Motor neuron (in vitro differentiated cells): ENCODE measurements around the gene MMP14. TPM values are rescaled to one million over a fixed set of nuclear protein-coding genes. Genes with fewer than 3 reads are reported as not detected.

Experiments used
- ATAC-seq, 8 experiments: fragments of 200-7000 bp; cut with Tn5 transposase; replicated peaks in 6 of 8; 2 replicates each; pipeline ENCODE4 v1.8.0; 2021; ENCODE audit warnings: mild to moderate bottlenecking in 8 of 8, moderate library complexity in 8 of 8
- H3K27ac ChIP-seq, 2 donors: fragments of 250-450 bp; sonication (Bioruptor Pico); 2 replicates each; pipeline ENCODE4 v1.9.0; 2021; ENCODE audit warnings: antibody characterized with exemption in 2 of 2, mild to moderate bottlenecking in 2 of 2, moderate library complexity in 1 of 2
- H3K4me1 ChIP-seq, 2 donors: fragments of 250-450 bp; sonication (Bioruptor Pico); replicated peaks in 1 of 2; 2 replicates each; pipeline ENCODE4 v1.6.1; 2021; ENCODE audit warnings: antibody characterized with exemption in 2 of 2, mild to moderate bottlenecking in 2 of 2, moderate library complexity in 1 of 2
- H3K4me3 ChIP-seq, 5 donors: fragments of 250-450 bp; sonication (Bioruptor Pico); 2 replicates each; pipeline ENCODE4 v1.9.0; 2021; ENCODE audit warnings: antibody characterized with exemption in 5 of 5, mild to moderate bottlenecking in 5 of 5, moderate library complexity in 4 of 5
- WGBS, 10 experiments: fragments of 450-650 bp; shearing (Covaris generic); methylation state at CpG; one replicate each; pipeline ENCODE4 v1.0.0; 2022; 5-methylcytosine and 5-hydroxymethylcytosine counted together
- in situ Hi-C, 9 experiments: fragments of 400-800 bp; cut with MboI; loops; one replicate each; pipeline ENCODE4 v1.15.0; 2021; ENCODE audit warnings: low sequenced_read_pairs in 9 of 9, low pct_unique_long_range_greater_than_20kb in 2 of 9; ENCODE audit not compliant: unreplicated experiment in 9 of 9
- total RNA-seq, 8 experiments: library from RNA; unstranded; fragments of 300-600 nt; gene quantifications; 2 replicates each; pipeline versions ENCODE4 v1.2.3 to v1.2.4, GENCODE V29; 2022

The MMP14 gene
- total RNA-seq, 8 experiments from 2014 or later: 0.35 to 290 (median 3.3) TPM

DNA sequence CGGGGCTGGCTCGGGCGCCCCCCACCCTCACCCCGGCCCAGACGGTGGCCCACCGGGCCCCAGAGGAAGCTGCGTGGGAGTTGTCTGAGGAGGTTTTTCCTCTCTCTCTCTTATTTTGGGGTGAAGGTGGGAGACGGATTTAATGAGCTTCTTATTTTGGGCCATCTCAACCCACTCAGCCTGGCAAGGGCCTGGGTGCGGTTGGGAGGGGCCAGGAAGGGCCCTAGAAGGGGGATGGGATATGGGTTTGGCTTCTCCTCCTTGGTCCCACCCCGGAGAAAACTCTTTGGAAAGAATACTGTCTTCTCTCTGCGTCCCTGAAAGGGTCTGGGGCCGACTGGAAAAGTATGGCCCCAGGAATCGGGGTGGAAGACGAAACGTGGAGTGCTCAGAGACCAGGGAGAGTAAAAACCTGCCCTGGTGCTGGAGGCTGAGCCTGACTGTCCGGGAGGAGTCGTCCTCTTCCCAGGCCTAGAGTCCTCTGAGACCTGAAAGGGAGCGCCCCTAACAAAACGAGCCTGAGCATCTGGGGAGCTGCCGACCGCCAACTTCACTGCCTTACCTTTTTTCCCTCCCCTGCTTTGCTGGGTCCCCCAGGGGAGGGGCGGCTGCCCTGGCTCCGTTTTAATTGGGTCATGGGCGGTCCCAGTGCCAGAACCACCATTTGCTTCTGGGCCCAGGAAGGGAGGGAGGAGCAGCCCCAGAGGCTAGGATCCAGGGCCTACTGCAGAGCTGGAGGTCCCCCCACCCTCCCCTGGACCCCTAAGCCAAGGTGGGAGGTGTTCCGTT is 1.6 kb downstream of the MMP14 start:
- Histone ChIP-seq H3K27ac (no peak overlapping the region), H3K4me1 (peaks cover 0 to 3% of the 10 kb centered on the region in 2 donors), H3K4me3 (no peak overlapping the region)
- peak in 2 of 8 experiments; percentile 23 to 24 for ATAC-seq
- in situ Hi-C loops: loop anchor here in 2 of 9 experiments (25.0 kb wide), 2 partner anchors 276 to 451 kb away; no protein-coding TSS in a partner anchor
- 0 to 100% (median 78%) methylated on average over 1 to 7 of the region's 25 CpGs; no CpG with 5 or more reads in 5 of the 10 experiments for WGBS, 10 experiments

- peak in 2 of 8 experiments; percentile 11 to 18 for ATAC-seq
- in situ Hi-C loops: loop anchor here in 2 of 9 experiments (25.0 kb wide), 2 partner anchors 276 to 451 kb away; no protein-coding TSS in a partner anchor
- Histone ChIP-seq H3K4me1 (peaks cover 0 to 3% of the 10 kb centered on the region in 2 donors), H3K27ac (no peak overlapping the region), H3K4me3 (no peak overlapping the region)
- WGBS, 10 experiments: 0 to 100% (median 50%) methylated on average over 1 to 2 of the region's 6 CpGs; no CpG with 5 or more reads in 3 of the 10 experiments
Observed at GRCh38 chr14:22838631-22839041, 2.3 kb downstream of the MMP14 start.

DNA sequence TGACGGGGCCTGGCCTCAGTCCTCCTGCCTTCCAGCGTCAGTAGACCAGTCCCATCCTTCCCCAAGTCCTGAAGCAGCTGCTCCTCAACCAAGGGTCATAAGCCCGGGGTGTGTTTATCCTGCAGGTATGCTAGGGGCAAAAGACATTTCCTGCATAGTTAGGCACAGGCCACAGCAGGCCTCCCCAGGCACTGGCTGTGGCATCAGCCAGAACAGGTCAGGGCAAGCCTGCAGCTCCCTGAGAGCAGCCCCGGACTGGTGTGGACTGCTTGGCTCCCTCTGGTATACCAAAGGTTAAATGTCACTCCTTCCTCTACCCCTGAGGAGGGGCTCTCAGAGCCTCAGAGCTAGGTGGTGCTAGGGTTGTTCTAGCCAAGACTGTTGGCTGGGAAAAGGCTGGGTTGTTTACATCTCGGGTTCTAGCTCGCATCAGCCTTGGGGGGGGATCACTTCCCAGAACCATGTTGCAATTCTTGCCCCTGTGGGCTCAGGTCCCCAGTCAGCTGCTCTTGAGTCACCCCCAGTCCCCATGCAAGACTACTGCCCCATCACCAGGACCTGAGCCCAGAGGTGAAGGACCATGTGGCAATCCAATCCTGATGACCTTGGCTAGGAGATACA is 2.9 kb downstream of the MMP14 start:
- peaks cover 0 to 3% of the 10 kb centered on the region in 2 donors for H3K4me1 ChIP-seq
- in situ Hi-C loops: loop anchor here in 2 of 9 experiments (25.0 kb wide), 2 partner anchors 277 to 452 kb away; no protein-coding TSS in a partner anchor
- no peak overlapping the region for H3K4me3 ChIP-seq
- WGBS, 10 experiments: 0 to 100% (median 60%) methylated on average over 1 to 3 of the region's 6 CpGs; no CpG with 5 or more reads in 2 of the 10 experiments
- no peak overlapping the region for H3K27ac ChIP-seq
- ATAC-seq: peak in 2 of 8 experiments; percentile 4 to 5

DNA sequence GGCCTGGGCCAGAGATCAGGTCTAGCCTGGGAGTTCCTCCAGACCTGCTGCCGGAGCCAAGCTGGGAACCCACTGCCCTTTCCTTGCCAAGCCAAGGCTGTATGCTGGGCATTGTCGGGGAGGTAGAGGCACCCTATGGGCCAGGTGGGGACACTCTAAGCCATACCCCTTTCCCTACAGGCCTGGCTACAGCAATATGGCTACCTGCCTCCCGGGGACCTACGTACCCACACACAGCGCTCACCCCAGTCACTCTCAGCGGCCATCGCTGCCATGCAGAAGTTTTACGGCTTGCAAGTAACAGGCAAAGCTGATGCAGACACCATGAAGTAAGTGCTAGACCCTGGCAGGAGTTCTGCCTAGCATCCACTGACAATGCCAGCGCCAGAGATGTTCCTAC is 4.9 kb downstream of the MMP14 start:
- no peak for ATAC-seq
- H3K27ac ChIP-seq: no peak overlapping the region
- in situ Hi-C loops: loop anchor here in 3 of 9 experiments (10.0 to 25.0 kb wide), 3 partner anchors 267 to 454 kb away; no protein-coding TSS in a partner anchor
- no peak overlapping the region for H3K4me3 ChIP-seq
- H3K4me1 ChIP-seq: peaks cover 0 to under 1% of the 10 kb centered on the region in 2 donors
- 60 to 100% (median 90%) methylated on average over 1 to 5 of the region's 9 CpGs; no CpG with 5 or more reads in 4 of the 10 experiments for WGBS, 10 experiments

DNA sequence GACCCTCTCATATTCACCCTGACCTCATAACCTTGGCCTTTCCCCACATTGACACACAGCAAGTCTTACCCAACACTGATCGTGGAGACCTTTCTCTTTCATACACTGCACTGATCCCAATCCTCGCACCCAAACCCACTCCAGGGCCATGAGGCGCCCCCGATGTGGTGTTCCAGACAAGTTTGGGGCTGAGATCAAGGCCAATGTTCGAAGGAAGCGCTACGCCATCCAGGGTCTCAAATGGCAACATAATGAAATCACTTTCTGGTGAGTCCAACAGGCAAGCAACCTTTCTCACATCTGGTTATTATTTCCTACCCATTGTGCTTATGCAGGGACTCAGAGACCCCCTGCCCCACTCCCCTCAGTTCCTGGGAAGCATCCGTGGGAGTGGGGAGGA is 5.4 kb downstream of the MMP14 start:
- Histone ChIP-seq H3K4me3 (no peak overlapping the region), H3K4me1 (no peaks in the 10 kb centered on the region), H3K27ac (no peak overlapping the region)
- WGBS, 10 experiments: 56 to 100% (median 89%) methylated on average over 1 to 7 of the region's 8 CpGs; no CpG with 5 or more reads in 5 of the 10 experiments
- in situ Hi-C loops: loop anchor here in 3 of 9 experiments (10.0 to 25.0 kb wide), 3 partner anchors 267 to 454 kb away; no protein-coding TSS in a partner anchor
- ATAC-seq: no peak

DNA sequence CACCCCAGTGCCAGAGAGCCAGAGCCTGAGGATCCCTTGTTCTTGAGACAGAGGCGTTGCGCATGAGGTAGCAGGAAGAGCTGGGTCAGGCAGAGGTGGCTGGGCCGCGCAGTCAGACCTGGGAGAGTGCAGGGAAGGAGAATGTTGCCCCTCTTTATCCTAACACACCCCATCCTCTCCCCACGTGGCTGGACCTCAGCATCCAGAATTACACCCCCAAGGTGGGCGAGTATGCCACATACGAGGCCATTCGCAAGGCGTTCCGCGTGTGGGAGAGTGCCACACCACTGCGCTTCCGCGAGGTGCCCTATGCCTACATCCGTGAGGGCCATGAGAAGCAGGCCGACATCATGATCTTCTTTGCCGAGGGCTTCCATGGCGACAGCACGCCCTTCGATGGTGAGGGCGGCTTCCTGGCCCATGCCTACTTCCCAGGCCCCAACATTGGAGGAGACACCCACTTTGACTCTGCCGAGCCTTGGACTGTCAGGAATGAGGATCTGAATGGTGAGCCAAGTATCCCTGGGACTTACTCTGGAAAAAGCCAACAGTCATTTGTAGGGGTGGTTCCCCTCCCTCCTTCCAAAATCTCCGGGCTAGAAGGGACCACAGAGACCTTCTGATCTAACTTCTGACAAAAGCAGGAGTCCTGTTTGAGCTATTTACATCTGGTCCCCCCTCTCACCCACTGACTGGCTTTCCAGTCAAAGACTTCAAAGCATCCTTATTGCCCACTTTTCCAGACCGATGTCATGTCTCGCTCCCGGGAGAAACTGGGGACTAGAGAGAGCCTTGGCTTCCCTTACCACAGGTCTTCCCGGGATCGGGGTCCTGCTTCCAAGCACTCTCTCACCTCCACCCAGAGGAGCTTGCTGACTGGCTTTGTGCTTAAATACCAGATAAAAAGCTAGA is 6.1 kb downstream of the MMP14 start:
- ATAC-seq: no peak
- H3K27ac ChIP-seq: no peak overlapping the region
- H3K4me3 ChIP-seq: no peak overlapping the region
- in situ Hi-C loops: loop anchor here in 3 of 9 experiments (10.0 to 25.0 kb wide), 3 partner anchors 268 to 455 kb away; no protein-coding TSS in a partner anchor
- H3K4me1 ChIP-seq: no peaks in the 10 kb centered on the region
- WGBS, 10 experiments: 58 to 98% (median 83%) methylated on average over 2 to 16 of the region's 28 CpGs; no CpG with 5 or more reads in 1 of the 10 experiments

GRCh38 chr14:22843123-22843925 is 6.9 kb downstream of the MMP14 start:
- ATAC-seq: no peak
- Histone ChIP-seq H3K4me1 (peaks cover 0 to 4% of the 10 kb centered on the region in 2 donors), H3K4me3 (no peak overlapping the region), H3K27ac (no peak overlapping the region)
- WGBS, 10 experiments: 20 to 100% (median 80%) methylated on average over 1 to 7 of the region's 21 CpGs; no CpG with 5 or more reads in 2 of the 10 experiments
- in situ Hi-C loops: loop anchor here in 3 of 9 experiments (10.0 to 25.0 kb wide), 3 partner anchors 269 to 456 kb away; no protein-coding TSS in a partner anchor

GRCh38 chr14:22844221-22845102 is 8.1 kb downstream of the MMP14 start:
- in situ Hi-C loops: loop anchor here in 3 of 9 experiments (10.0 to 25.0 kb wide), 3 partner anchors 270 to 457 kb away; no protein-coding TSS in a partner anchor
- Histone ChIP-seq H3K4me1 (peaks cover 0 to 5% of the 10 kb centered on the region in 2 donors), H3K4me3 (no peak overlapping the region), H3K27ac (no peak overlapping the region)
- no peak for ATAC-seq
- 58 to 100% (median 95%) methylated on average over 1 to 10 of the region's 22 CpGs for WGBS, 10 experiments

GRCh38 chr14:22845103-22845394 is 8.7 kb downstream of the MMP14 start:
- no peak for ATAC-seq
- Histone ChIP-seq H3K27ac (no peak overlapping the region), H3K4me3 (no peak overlapping the region), H3K4me1 (peaks cover 0 to 5% of the 10 kb centered on the region in 2 donors)
- 40 to 100% (median 94%) methylated on average over 1 to 6 of the region's 9 CpGs; no CpG with 5 or more reads in 3 of the 10 experiments for WGBS, 10 experiments
- in situ Hi-C loops: loop anchor here in 3 of 9 experiments (10.0 to 25.0 kb wide), 3 partner anchors 270 to 458 kb away; no protein-coding TSS in a partner anchor

DNA sequence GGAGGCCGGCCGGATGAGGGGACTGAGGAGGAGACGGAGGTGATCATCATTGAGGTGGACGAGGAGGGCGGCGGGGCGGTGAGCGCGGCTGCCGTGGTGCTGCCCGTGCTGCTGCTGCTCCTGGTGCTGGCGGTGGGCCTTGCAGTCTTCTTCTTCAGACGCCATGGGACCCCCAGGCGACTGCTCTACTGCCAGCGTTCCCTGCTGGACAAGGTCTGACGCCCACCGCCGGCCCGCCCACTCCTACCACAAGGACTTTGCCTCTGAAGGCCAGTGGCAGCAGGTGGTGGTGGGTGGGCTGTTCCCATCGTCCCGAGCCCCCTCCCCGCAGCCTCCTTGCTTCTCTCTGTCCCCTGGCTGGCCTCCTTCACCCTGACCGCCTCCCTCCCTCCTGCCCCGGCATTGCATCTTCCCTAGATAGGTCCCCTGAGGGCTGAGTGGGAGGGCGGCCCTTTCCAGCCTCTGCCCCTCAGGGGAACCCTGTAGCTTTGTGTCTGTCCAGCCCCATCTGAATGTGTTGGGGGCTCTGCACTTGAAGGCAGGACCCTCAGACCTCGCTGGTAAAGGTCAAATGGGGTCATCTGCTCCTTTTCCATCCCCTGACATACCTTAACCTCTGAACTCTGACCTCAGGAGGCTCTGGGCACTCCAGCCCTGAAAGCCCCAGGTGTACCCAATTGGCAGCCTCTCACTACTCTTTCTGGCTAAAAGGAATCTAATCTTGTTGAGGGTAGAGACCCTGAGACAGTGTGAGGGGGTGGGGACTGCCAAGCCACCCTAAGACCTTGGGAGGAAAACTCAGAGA is 9.6 kb downstream of the MMP14 start:
- WGBS, 10 experiments: 81 to 86% methylated on average over 2 to 6 of the region's 26 CpGs; no CpG with 5 or more reads in 8 of the 10 experiments
- in situ Hi-C loops: loop anchor here in 3 of 9 experiments (10.0 to 25.0 kb wide), 3 partner anchors 271 to 459 kb away; no protein-coding TSS in a partner anchor
- ATAC-seq: no peak
- H3K27ac ChIP-seq: no peak overlapping the region
- H3K4me3 ChIP-seq: no peak overlapping the region
- peaks cover 0 to 5% of the 10 kb centered on the region in 2 donors for H3K4me1 ChIP-seq
